ENCODE results near the gene SRGAP2C.
"Not testable (repeated sequence)": the region's sequence is repeated elsewhere in the genome, so short reads cannot be mapped to it uniquely, and the experiment has no call there.

- TF ChIP-seq, protein P1, sequence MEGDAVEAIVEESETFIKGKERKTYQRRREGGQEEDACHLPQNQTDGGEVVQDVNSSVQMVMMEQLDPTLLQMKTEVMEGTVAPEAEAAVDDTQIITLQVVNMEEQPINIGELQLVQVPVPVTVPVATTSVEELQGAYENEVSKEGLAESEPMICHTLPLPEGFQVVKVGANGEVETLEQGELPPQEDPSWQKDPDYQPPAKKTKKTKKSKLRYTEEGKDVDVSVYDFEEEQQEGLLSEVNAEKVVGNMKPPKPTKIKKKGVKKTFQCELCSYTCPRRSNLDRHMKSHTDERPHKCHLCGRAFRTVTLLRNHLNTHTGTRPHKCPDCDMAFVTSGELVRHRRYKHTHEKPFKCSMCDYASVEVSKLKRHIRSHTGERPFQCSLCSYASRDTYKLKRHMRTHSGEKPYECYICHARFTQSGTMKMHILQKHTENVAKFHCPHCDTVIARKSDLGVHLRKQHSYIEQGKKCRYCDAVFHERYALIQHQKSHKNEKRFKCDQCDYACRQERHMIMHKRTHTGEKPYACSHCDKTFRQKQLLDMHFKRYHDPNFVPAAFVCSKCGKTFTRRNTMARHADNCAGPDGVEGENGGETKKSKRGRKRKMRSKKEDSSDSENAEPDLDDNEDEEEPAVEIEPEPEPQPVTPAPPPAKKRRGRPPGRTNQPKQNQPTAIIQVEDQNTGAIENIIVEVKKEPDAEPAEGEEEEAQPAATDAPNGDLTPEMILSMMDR (IDR thresholded peaks at IDR 0.05): not testable (repeated sequence)
- TF ChIP-seq POLR2AphosphoS5 (IDR thresholded peaks at IDR 0.05): not testable (repeated sequence)
Measured at GRCh38 chr1:121160118-121160517, 24.7 kb upstream of the SRGAP2C start.
